HUES48 (cell line): ENCODE results near the gene HOXA13.
A peak's percentile ranks its signal among the peaks of the same experiment; 100 is the strongest.

Experiments
- H3K27ac ChIP-seq: one replicate; pipeline ENCODE4 v1.7.0; 2013; ENCODE audit warnings: low read depth, low read length, inconsistent platforms
- H3K27me3 ChIP-seq: 2 replicates; pipeline ENCODE4 v1.6.1; 2013; ENCODE audit warnings: mild to moderate bottlenecking, low read length; ENCODE audit not compliant: control insufficient read depth, insufficient read depth
- H3K36me3 ChIP-seq: 2 replicates; pipeline ENCODE4 v1.6.1; 2013; ENCODE audit warnings: low read length; ENCODE audit not compliant: control insufficient read depth, insufficient read depth
- H3K4me1 ChIP-seq: 2 replicates; pipeline ENCODE4 v1.6.1; 2013; ENCODE audit warnings: mild to moderate bottlenecking, low read length; ENCODE audit not compliant: control insufficient read depth, insufficient read depth
- H3K4me3 ChIP-seq: 2 replicates; pipeline ENCODE4 v1.5.1; 2013; ENCODE audit warnings: mild to moderate bottlenecking, low read depth, low read length
- H3K9ac ChIP-seq: 2 replicates; pipeline ENCODE4 v1.6.1; 2013; ENCODE audit warnings: mild to moderate bottlenecking, low read depth, low read length, moderate library complexity
- H3K9me3 ChIP-seq: 2 replicates; pipeline ENCODE4 v1.6.1; 2013; ENCODE audit warnings: low read length; ENCODE audit not compliant: control insufficient read depth, insufficient read depth

The HOXA13 gene

GRCh38 chr7:27156916-27157701 is 42.8 kb downstream of the HOXA13 start:
- H3K4me3 ChIP-seq, result no peak overlapping the region
- H3K27me3 ChIP-seq, result peaks cover 100% of the 10 kb centered on the region

GRCh38 chr7:27156508-27156898 is 43.4 kb downstream of the HOXA13 start, which contains the start of gene HOXA7:
TSS of gene HOXA7 (minus strand) at chr7:27156675. CDS start at chr7:27156545, 130 bp downstream.
- Histone ChIP-seq H3K4me3 (peak within 1 kb of the TSS; percentile 58), H3K36me3 (no peaks in the 10 kb centered on the region), H3K9me3 (peaks cover 4% of the 10 kb centered on the region; the same call in 1 of the 2 replicates), H3K9ac (no peak within 1 kb of the TSS), H3K4me1 (peaks cover 5% of the 10 kb centered on the region; the same call in 1 of the 2 replicates), H3K27me3 (peaks cover 100% of the 10 kb centered on the region), H3K27ac (no peak within 1 kb of the TSS)

More at GRCh38 chr7:27156916-27157701, 42.8 kb downstream of the HOXA13 start:
- H3K4me1 ChIP-seq, result peaks cover 4% of the 10 kb centered on the region; the same call in 1 of the 2 replicates
- H3K9me3 ChIP-seq, result peaks cover 4% of the 10 kb centered on the region; the same call in 1 of the 2 replicates
- no peak overlapping the region for H3K27ac ChIP-seq
- H3K9ac ChIP-seq, result no peak overlapping the region
- no peaks in the 10 kb centered on the region for H3K36me3 ChIP-seq

GRCh38 chr7:27155816-27156507 is 43.9 kb downstream of the HOXA13 start:
- Histone ChIP-seq H3K27me3 (peaks cover 100% of the 10 kb centered on the region), H3K9me3 (peaks cover 4% of the 10 kb centered on the region; the same call in 1 of the 2 replicates), H3K27ac (no peak overlapping the region), H3K4me3 (peak overlapping the region; percentile 58), H3K9ac (no peak overlapping the region), H3K36me3 (no peaks in the 10 kb centered on the region), H3K4me1 (peaks cover 5% of the 10 kb centered on the region; the same call in 1 of the 2 replicates)

GRCh38 chr7:27154901-27155815 is 44.7 kb downstream of the HOXA13 start:
- Histone ChIP-seq H3K4me1 (peaks cover 11% of the 10 kb centered on the region; the same call in 1 of the 2 replicates), H3K9ac (no peak overlapping the region), H3K9me3 (peaks cover 4% of the 10 kb centered on the region; the same call in 1 of the 2 replicates), H3K36me3 (no peaks in the 10 kb centered on the region), H3K4me3 (no peak overlapping the region), H3K27ac (no peak overlapping the region), H3K27me3 (peaks cover 100% of the 10 kb centered on the region)

GRCh38 chr7:27154369-27154768 is 45.5 kb downstream of the HOXA13 start:
- Histone ChIP-seq H3K4me3 (no peak overlapping the region), H3K36me3 (no peaks in the 10 kb centered on the region), H3K9me3 (peaks cover 4% of the 10 kb centered on the region; the same call in 1 of the 2 replicates), H3K27ac (no peak overlapping the region), H3K9ac (no peak overlapping the region), H3K27me3 (peaks cover 100% of the 10 kb centered on the region), H3K4me1 (peaks cover 11% of the 10 kb centered on the region; the same call in 1 of the 2 replicates)

GRCh38 chr7:27153526-27153925 is 46.4 kb downstream of the HOXA13 start:
- H3K27ac ChIP-seq, result no peak overlapping the region
- H3K4me1 ChIP-seq, result peaks cover 11% of the 10 kb centered on the region; the same call in 1 of the 2 replicates
- peaks cover 4% of the 10 kb centered on the region; the same call in 1 of the 2 replicates for H3K9me3 ChIP-seq
- H3K27me3 ChIP-seq, result peaks cover 100% of the 10 kb centered on the region
- H3K9ac ChIP-seq, result no peak overlapping the region
- no peak overlapping the region for H3K4me3 ChIP-seq
- H3K36me3 ChIP-seq, result no peaks in the 10 kb centered on the region

- no peak overlapping the region for H3K9ac ChIP-seq
- no peak overlapping the region for H3K27ac ChIP-seq
- H3K4me1 ChIP-seq, result peaks cover 11% of the 10 kb centered on the region; the same call in 1 of the 2 replicates
- H3K4me3 ChIP-seq, result no peak overlapping the region
- peaks cover 100% of the 10 kb centered on the region for H3K27me3 ChIP-seq
- H3K9me3 ChIP-seq, result peaks cover 4% of the 10 kb centered on the region; the same call in 1 of the 2 replicates
- no peaks in the 10 kb centered on the region for H3K36me3 ChIP-seq
Observed at GRCh38 chr7:27152816-27153442, 47.0 kb downstream of the HOXA13 start.

- H3K27me3 ChIP-seq, result peaks cover 100% of the 10 kb centered on the region
- no peak within 1 kb of the TSS for H3K27ac ChIP-seq
- no peaks in the 10 kb centered on the region for H3K36me3 ChIP-seq
- no peak within 1 kb of the TSS for H3K4me3 ChIP-seq
- no peak within 1 kb of the TSS for H3K9ac ChIP-seq
- peaks cover 11% of the 10 kb centered on the region; the same call in 1 of the 2 replicates for H3K4me1 ChIP-seq
- H3K9me3 ChIP-seq, result peaks cover 4% of the 10 kb centered on the region; the same call in 1 of the 2 replicates
Observed at GRCh38 chr7:27151931-27152815, 47.7 kb downstream of the HOXA13 start, which contains the start of gene HOXA3. TSS of gene HOXA3 (minus strand) at chr7:27152583. CDS start at chr7:27110640, 41,943 bp downstream.

GRCh38 chr7:27151341-27151930 is 48.5 kb downstream of the HOXA13 start:
- peak overlapping the region; percentile 46; the same call in 1 of the 2 replicates for H3K4me3 ChIP-seq
- H3K27me3 ChIP-seq, result peaks cover 100% of the 10 kb centered on the region
- no peak overlapping the region for H3K9ac ChIP-seq
- peaks cover 10% of the 10 kb centered on the region; the same call in 1 of the 2 replicates for H3K4me1 ChIP-seq
- no peaks in the 10 kb centered on the region for H3K36me3 ChIP-seq
- no peak overlapping the region for H3K27ac ChIP-seq
- H3K9me3 ChIP-seq, result no peaks in the 10 kb centered on the region
